ENCODE data around the gene ERI3.

- TF ChIP-seq EP300 (conservative IDR thresholded peaks at IDR 0.05; ENCODE audit: poor library complexity, severe bottlenecking), result no peak
- no peak for TF ChIP-seq CTCF (IDR thresholded peaks at IDR 0.05; ENCODE audit: poor library complexity, severe bottlenecking)
- TF ChIP-seq TAF1 (IDR thresholded peaks at IDR 0.05; ENCODE audit: low read depth), result no peak
- no peak for TF ChIP-seq SMC3 (conservative IDR thresholded peaks at IDR 0.05; ENCODE audit: poor library complexity)
- TF ChIP-seq RAD21 (conservative IDR thresholded peaks at IDR 0.05), result no peak
- TF ChIP-seq POLR2AphosphoS5 (IDR thresholded peaks at IDR 0.05), result no peak
- TF ChIP-seq REST (IDR thresholded peaks at IDR 0.05; ENCODE audit: borderline replicate concordance), result no peak
- TF ChIP-seq EZH2 (IDR thresholded peaks at IDR 0.05; ENCODE audit: borderline replicate concordance, insufficient read depth, low read length, poor library complexity, severe bottlenecking), result no peak
- no peak for TF ChIP-seq MXI1 (conservative IDR thresholded peaks at IDR 0.05; ENCODE audit: poor library complexity, severe bottlenecking)
Measured at GRCh38 chr1:44242746-44243145, 112.3 kb downstream of the ERI3 start.
